Measurements from ENCODE around the gene HOXC10.

GRCh38 chr12:53999559-54000115 is 14.7 kb downstream of the HOXC10 start:
- no peak for TF ChIP-seq EZH2 (IDR thresholded peaks at IDR 0.05)
- TF ChIP-seq POLR2AphosphoS5 (IDR thresholded peaks at IDR 0.05; ENCODE audit: borderline replicate concordance, low read depth, low read length) = peak; percentile 48; the same call in 1 of the 2 replicates
- no peak for TF ChIP-seq FOXP2 (optimal IDR thresholded peaks at IDR 0.05; ENCODE audit: control extremely low read depth, extremely low read length, insufficient read depth)

All from SK-N-MC (cell line).